HG02970 (cell line): ENCODE data around the gene MGAT5.
"Not testable (repeated sequence)": the region's sequence is repeated elsewhere in the genome, so short reads cannot be mapped to it uniquely, and the experiment has no call there.

Experiments
- ATAC-seq: cut with Tn5 transposase; IDR thresholded peaks from one replicate; pipeline ENCODE4 v1.9.1; 2021; ENCODE audit warnings: mild to moderate bottlenecking, moderate library complexity, moderate number of reproducible peaks; ENCODE audit not compliant: unreplicated experiment, low FRiP score

The MGAT5 gene

DNA sequence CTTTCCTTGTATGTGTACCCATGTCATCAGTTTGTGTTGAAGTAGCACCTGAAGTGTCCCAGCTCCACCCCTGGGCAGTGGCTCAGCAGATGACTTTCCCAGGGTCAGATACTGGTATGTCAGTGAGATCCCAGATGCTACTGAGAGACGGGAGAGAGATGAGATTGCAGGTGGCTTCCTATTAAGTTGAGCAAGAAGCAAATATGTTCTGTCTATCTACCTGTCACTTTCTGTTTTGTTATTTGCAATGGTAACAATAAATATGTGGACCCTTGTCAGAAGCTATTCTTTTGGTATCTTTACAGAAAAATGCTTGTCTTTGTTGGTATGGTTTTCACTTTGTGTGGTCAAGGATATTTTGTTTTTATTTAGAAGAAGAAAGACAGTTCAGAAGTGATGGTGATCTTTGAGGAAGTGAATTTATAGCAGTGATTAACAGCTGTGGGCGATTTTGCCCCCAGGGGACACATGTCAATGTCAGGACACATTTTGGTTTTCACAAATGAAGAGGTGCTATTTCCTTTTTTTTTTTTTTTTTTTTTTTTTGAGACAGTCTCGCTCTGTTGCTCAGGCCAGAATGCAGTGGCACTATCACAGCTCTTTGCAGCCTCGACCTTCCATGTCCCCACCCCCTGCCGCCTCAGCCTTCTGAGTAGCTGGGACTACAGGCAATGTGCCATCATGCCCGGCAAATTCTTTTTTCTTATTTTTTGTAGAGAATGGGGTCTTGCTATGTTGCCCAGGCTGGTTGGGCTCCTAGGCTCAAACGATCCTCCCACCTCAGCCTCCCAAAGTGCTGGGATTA, 21.4 kb downstream of the MGAT5 start:
- peak; percentile 72 for ATAC-seq

DNA sequence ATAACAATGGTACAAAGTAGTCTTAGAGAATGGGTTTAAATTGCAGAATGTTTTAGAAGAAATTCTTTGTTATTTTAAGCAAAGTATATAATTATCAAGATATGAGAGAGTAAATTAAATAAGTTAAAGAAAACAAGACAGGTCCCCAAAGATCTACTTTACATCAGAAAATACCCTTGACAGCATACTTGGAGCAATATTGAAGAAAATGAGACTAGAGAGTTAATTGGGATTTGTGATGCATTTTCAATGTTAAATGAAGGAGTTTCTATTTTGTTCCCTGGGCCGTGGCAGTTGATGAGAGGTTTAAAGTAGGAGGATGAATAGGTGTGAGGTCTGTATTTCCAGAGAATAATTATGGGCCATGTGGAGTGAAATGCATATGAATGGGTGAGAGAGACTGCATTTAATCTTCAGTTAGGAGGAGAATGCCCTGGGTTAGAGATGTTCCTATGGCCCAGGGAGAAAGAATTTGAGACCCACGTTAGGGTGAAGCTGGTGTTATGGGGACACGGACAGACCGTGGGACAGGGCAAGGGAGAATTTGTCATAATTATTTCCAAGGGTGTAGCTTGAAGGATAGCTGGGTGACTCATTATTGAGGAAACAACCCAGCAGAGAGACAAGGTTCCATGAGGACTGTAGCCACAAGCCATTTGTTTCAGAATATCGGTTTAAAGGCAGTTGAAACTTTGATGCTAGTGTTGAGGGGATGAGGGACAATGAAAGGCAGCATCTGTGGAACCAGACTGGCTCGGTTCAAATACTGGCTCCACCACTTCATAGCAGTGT, 22.7 kb downstream of the MGAT5 start:
- no peak for ATAC-seq

DNA sequence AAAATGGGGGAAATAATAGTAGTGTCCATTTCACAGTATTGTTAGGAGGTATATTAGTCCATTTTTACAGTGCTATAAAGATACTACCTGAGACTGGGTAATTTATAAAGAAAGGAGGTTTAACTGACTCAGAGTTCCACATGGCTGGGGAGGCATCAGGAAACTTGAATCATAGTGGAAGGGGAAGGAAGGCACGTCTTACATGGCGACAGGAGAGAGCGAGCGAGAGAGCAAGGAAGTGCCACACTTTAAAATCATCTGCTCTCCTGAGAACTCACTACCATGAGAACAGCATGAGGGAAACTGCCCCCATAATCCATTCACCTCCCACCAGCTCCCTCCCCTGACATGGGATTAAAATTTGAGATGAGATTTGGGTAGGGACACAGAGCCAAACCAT, 23.4 kb downstream of the MGAT5 start:
- no peak for ATAC-seq

DNA sequence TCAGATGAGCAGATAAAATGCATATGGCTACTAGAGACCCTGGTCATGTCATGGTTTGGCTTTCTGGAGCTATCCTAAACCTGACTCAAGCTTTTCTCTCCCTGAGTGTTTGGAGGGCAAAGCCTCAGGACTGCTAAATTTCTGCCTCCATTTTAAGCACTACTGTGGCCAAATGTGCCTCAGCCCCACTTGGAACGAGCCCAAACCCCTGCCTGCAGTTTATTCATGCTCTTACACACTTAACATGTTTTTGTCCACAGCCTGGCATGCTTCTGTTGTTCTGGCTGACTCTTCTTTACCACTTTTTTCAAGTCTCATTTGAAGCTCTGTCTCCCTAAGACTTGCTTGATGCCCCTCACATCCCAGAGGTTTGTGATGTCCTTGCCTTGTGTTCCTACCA, 24.7 kb downstream of the MGAT5 start:
- no peak for ATAC-seq

DNA sequence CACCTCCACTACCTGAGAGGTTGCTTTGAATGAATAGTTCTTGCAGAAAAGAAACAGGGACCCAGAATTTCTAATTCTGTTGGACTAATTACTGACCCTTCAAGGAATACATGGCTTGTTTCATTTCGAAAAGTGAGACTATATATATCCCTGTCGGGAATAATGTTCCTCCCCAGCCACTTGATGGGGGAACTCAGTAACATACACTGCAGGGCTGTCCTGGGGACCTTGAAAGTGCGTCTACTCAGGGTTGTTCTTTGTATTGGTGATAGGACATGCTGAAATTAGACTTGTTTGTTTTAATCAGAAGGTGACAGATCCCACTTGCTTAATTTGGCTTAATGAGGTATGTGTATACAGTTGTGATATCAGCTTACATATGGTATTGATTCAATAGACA, 25.5 kb downstream of the MGAT5 start:
- no peak for ATAC-seq

DNA sequence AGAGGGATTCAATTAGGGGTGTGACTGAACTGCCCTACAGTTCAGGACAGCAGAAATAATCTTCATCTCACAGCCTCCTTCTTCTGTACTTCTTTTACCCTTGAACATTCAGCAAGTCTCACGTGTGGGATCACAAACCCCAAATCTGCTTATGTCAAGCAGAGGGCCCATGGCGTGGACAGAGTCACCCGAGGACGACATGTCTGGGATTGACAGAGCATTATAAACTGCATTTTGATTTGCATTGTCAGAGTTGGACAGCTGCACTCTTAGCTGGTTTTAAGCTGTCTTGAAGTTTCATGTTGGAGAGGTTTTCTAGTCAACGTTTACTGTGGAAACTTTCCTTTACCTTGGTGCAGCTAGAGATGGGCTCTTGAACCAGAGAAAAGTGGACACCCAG, 26.4 kb downstream of the MGAT5 start:
- no peak for ATAC-seq

DNA sequence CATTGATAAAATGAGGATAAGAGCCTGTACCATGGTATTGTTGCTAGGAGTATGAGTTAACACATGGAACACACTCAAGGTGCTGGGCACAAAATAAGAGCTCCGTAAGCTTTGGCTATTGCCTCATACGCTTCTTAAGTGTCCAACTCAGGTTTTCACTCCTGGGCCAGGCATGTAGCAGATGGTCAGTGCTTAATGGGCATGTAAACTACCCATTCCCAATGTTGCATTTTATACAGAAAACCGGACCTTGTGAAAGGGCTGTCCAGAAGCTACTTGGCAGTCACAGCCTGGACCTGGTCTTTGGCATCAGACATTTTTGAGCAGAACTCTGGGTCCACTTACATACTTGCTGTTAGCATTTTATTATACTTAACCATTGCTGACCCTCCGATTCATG, 26.9 kb downstream of the MGAT5 start:
- ATAC-seq, result no peak

DNA sequence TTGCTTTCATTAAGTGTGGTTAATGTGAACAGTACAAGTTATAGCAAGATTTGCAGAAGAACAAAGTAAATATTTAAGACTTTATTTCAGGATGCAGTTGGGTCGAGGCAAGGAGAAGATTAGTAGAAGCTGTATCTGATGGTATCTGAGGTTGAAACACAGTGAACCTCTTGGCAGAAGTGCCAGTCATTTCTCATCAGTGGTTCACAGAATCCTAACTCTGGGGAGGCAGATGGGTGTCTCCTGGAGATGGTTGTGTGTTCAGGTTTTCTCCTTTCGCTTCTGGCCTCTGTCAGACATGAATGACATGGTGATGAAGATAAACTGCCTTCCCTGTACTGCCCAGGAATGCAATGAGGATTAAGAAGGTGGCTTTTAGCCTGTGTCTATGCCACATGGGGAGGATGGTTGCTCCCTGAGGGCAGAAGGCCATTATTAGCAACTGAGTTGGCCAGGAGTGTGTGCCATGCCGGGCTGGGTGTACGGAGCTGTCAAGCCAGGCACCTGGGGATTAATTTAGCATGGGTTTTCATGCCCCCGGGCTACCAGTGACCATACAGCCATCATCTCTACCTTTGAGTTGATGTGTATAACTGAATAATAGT, 28.0 kb downstream of the MGAT5 start:
- no peak for ATAC-seq

DNA sequence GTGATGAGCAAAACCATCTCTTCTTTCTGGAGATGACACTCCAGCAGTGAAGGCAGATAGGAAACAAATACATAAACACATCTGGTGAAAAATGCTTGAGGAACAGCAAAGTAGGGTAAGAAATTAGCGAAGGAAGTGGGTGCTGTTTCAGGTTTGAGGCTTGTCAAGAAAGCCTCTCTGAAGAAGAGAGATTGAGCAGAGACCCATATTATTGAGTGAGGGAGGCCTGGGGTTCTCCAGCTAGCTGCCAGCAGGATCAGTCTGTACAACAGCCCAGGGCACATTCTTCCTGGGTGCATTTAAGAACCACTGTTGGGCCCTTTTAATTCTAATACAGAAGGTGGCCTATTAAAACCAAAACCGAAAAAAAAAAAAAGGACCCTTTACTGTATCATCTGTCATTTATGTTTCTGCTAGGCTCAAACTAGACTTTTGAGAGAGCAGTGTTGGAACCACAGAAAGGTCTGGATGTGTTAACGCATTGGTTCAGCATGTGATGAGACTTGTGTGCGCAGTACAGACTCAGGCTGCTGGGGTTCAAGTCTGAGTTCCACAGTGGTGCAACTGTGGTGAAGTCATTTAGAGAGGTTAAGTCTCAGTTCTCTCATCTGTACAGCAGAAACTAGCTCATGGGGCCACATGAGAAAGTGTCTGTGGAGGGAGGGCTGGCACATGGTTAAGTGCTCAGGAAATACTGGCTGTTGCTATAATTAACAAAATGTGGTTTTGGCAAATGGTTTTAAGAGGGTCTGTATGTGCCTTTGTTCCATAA, 28.9 kb downstream of the MGAT5 start:
- peak; percentile 75 for ATAC-seq

DNA sequence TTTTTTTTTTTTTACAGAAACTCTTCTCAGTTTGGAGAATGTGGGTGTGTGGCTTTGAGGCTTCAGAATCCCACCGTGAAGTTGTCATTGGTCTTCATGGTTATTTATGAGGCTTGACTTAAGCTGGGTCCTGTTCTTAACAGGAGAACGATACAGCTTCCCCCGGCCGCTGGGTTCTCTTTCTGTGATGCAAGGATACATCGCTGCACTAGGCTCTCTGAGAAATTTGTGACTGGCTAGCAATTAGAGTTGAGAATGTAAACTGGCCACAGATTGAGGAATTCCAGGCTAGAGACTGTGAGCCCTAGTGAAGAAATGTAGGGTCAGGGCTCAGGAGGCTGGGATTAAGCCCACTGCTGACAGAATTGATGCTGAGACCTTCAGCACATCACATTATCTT, 29.8 kb downstream of the MGAT5 start:
- ATAC-seq, result no peak

DNA sequence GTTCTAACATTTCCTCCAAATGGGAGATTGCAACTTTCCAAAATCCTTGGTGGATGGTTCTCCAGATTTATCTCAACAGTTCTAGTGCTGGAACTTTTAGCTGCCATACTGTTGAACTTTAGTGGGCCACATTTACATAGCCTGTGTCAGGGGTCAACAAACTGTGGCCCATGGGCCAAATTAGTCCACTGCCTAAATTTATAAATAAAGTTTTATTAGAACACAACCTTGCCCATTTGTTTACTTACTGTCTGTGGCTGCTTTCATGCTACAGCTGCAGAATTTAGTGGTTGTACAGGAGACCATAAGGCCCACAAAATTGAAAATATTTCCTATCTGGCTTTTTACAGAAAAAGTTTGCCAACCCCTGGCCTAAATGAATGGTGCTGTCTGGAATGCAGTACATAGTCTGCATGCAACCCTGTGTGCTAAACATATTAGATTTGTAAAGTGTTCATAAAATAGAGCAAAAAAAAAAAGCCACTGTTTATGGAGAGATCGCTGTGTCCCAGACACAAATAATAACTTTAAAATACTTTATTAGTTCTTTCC, 30.3 kb downstream of the MGAT5 start:
- no peak for ATAC-seq

DNA sequence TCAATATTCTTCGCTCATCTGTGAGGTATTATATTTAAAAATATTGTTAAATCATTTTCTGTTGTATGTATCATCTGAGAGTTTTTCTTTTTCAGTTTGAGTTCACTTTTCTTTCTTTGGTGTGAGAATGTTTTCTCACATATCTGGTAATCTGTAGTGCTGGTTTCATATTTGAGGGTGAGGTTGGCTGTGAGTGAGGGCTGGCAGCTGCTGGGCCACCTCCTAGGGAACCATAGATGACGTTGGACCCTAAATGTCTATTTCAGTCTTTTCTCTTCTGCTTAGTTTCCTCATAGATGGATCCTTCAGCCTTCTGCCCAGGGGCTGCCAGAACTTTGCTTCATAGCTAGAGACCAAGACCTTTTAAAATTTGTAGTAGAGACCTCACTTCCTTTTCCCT, 33.5 kb downstream of the MGAT5 start:
- peak; percentile 35 for ATAC-seq

DNA sequence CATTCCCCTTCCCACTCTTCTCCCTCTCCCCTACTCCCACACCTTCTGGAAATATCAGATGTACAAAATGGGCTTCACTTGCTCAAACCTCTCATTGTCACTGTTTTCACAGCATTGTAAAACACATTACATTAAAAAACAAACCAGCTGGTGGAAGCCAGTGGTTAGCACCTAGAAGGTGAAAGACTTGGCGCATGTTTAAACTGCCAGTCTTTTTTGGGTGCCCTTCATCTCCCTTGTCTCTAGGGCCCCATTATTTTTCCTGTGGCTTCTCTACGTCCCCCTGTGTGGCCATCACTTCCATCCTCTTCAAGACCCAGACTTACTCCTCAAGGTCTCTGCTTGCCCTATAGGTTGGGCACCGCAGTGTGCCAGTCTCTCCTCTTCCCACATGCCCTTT, 34.9 kb downstream of the MGAT5 start:
- ATAC-seq, result no peak

DNA sequence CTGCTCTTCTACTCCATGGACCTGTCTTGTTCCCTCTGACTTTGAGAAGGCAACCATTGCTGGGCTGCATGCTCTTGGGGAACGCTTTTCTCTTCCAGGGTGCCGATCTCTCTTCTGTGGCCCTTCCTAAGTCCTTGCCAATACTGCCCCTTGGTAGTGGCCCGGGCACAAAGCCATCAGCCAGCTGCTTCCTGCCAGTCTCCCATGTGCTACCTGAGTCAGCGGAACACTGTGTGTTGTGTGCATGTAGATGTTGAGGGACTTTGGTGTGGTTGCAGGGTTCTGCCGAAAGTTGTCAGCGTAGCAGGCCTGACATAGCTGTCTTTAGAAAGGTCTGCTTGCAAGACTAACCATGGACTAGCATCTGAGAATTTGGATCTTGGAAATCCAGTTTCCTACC, 35.4 kb downstream of the MGAT5 start:
- no peak for ATAC-seq

DNA sequence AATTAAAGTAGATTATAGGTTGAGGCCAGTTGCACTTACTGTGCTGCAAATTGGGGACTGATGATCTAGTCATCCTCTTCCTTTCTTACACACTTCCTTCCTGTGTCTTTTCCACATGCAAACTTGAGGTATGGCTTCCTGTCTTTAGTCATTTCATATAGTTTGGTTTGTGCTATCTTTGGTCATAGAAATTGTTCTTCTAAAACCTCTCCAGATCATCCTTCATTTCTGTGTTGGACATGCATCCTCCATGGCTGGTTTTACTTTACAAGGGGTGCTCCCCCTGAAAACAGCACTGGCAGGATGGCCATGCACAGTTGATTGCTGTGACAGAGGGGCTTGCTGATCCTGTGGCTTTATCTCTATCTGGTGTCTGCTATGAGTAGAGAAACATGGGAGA, 36.5 kb downstream of the MGAT5 start:
- no peak for ATAC-seq

DNA sequence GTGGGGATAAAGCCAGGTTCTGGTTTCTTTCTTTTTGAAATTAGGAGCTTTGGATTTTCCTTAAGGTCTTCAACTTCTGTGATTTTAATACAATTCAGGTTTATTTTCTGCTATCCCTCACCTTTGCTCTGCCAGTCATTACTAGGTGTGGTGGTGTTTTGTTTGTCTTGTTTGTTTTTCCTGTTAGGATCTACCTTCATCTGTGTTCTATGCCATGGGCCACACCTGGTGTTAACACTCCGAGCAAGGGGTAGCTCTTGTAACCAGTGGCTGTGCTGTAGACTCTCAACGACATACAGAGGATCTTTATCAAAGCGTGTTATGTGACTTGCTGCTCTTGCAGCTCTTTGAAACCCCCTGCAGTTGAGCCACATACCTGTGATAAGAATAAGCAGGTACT, 38.6 kb downstream of the MGAT5 start:
- ATAC-seq, result no peak

DNA sequence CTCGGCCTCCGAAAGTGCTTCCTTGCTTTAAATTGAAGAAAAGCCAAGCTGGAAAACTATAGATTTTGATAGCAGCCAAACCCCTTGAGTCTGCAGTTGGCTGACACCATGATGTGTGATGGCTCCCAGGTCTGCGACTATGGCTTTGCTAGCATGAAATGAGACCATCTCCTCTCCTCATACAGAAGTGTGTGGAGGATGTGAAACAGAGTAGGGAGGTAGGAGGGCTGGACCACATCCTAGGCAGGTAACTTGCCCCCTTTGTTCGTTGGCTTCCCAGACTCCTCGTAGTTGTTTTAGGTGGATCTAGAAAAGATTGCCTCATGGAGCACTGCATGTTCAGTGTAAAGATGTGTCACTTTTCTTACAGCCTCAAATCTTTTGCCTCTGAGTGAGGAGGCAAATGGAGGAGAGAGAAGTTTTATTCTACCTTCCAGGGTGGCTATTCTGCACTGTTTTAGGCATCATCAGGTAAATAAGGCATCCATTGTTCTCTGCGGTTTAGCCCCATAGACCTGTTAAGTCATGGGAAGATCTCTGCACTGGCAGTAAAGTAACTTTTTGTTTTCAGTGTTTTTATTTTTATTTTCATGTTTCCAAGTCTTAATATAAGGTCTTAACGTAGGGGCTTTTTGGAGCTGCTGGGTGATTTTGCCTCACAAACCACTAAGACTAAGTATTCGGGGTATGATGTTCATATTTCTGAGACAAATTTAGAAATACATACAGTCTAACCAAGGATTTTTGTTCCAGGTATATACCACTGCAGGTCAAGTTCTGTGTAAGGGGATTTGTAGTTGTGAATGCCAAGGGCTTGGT, 40.1 kb downstream of the MGAT5 start:
- ATAC-seq, result no peak

DNA sequence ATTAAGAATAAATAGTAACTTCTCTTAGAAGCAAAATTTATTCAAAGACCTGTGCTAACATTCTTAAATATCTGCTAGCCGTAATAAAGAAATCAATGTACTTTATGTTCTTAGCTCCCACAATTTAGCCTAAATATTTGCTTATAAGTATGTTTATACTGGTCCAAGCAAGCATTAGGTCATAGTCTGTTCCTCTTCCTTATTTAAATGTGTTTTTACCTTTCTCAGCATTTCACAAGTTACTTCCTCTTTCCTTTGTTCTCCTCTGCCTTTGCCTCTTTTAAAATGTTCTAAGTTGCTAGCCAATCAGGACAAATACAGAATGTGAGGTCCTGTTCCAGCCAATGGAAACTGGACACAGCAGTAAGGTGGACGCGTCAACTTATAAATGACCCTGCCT, 40.7 kb downstream of the MGAT5 start:
- not testable (repeated sequence) for ATAC-seq

DNA sequence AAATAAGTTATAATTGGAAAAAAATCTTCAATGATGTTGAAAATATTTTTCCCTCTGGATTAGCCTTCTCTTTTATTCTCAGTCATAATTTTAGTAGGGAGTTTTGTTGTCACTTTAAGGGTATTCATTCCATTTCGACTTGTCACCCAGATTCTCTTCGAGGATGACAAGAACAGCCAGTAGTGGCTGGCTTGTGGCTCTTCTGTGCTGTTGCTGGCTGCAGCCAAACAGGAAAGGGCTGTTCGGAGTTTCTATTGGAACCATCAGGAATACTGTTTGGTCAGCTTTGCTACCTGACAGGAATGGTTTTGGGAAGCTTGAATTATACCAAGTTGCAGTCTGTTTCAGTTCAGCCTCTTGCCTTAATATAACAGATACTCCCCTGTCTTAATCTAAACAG, 41.6 kb downstream of the MGAT5 start:
- ATAC-seq, result no peak

DNA sequence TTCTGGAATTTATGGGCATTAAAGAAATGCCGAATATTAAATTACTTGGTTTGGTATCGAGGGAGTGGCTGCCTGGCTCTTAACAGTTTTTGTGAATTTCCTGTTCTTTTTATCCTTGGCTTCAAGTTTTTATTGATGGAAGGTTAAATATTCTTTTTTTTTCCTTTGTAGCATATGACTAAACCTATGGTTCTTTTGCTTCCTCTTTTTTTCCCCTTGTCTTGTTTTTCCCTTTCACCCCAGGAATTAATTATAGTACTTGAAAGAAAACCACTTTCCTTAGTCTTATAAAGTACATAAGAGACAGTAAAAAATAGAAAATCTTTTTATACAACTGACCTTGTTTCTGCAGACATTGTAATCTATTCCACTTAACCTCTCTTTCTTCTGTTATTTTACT, 42.4 kb downstream of the MGAT5 start:
- ATAC-seq, result no peak
